HG02981 (cell line): Measurements from ENCODE around the gene PSMB4.
A peak's percentile ranks its signal among the peaks of the same experiment; 100 is the strongest.
"Not testable (repeated sequence)": the region's sequence is repeated elsewhere in the genome, so short reads cannot be mapped to it uniquely, and the experiment has no call there.

Source experiments
- ATAC-seq: cut with Tn5 transposase; IDR thresholded peaks from one replicate; pipeline ENCODE4 v1.9.1; 2021; ENCODE audit warnings: mild to moderate bottlenecking, moderate library complexity; ENCODE audit not compliant: unreplicated experiment

Gene PSMB4

GRCh38 chr1:151437396-151437795 is 38.0 kb downstream of the PSMB4 start:
- not testable (repeated sequence) for ATAC-seq

- peak; percentile 59 for ATAC-seq
Measured at GRCh38 chr1:151443846-151444782, 44.7 kb downstream of the PSMB4 start.

GRCh38 chr1:151444783-151445177 is 45.4 kb downstream of the PSMB4 start:
- no peak for ATAC-seq

- no peak for ATAC-seq
Measured at GRCh38 chr1:151447696-151448095, 48.3 kb downstream of the PSMB4 start.
